Astrocyte of the spinal cord (primary cell): ENCODE data around the gene IQGAP2.

ENCODE experiments used
- DNase-seq: peaks from one replicate; pipeline ENCODE4 v3.0.0; 2011; ENCODE audit warnings: low read depth, low spot score
- H3K4me3 ChIP-seq: 2 replicates; pipeline ENCODE4 v1.5.1; 2011; ENCODE audit warnings: low read depth, mild to moderate bottlenecking, low read length, moderate library complexity
- in situ Hi-C: cut with HindIII; loops from 2 replicates; pipeline ENCODE4 v1.10.0; 2017; ENCODE audit warnings: low sequenced_read_pairs
- TF ChIP-seq, protein P1 (sequence below): IDR thresholded peaks from 2 replicates; pipeline ENCODE4 v1.5.1; 2012; ENCODE audit warnings: low read depth, mild to moderate bottlenecking, low read length, inconsistent platforms

Gene IQGAP2

DNA sequence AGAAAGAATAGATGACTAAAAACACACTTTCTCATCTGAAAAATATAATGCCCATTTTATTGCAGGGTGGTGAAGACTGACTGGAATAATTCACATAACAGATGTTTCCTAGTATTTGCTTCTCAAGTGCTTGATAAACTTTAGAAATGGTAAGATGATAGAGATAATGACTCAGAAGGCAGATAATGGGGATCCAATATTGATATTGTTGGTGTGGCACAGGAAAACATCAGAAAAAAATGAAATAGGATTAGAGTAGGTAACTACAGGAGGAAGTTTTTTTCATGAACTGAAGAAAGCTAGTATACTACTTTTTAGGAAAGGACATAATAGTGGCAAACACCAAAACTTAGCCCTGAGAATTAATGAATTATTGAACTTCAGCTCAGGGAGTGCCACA, 240.3 kb downstream of the IQGAP2 start:
- in situ Hi-C loops: no loop called here
- TF ChIP-seq, protein P1, sequence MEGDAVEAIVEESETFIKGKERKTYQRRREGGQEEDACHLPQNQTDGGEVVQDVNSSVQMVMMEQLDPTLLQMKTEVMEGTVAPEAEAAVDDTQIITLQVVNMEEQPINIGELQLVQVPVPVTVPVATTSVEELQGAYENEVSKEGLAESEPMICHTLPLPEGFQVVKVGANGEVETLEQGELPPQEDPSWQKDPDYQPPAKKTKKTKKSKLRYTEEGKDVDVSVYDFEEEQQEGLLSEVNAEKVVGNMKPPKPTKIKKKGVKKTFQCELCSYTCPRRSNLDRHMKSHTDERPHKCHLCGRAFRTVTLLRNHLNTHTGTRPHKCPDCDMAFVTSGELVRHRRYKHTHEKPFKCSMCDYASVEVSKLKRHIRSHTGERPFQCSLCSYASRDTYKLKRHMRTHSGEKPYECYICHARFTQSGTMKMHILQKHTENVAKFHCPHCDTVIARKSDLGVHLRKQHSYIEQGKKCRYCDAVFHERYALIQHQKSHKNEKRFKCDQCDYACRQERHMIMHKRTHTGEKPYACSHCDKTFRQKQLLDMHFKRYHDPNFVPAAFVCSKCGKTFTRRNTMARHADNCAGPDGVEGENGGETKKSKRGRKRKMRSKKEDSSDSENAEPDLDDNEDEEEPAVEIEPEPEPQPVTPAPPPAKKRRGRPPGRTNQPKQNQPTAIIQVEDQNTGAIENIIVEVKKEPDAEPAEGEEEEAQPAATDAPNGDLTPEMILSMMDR: no peak
- no peak overlapping the region for H3K4me3 ChIP-seq
- no peak for DNase-seq

GRCh38 chr5:76649140-76649539, 246.1 kb downstream of the IQGAP2 start:
- in situ Hi-C loops: no loop called here
- no peak overlapping the region for H3K4me3 ChIP-seq
- no peak for DNase-seq
- TF ChIP-seq, protein P1: no peak

GRCh38 chr5:76652809-76653414, 249.8 kb downstream of the IQGAP2 start:
- no peak overlapping the region for H3K4me3 ChIP-seq
- DNase-seq: no peak
- in situ Hi-C loops: no loop called here
- TF ChIP-seq, protein P1: no peak

- no peak overlapping the region for H3K4me3 ChIP-seq
- in situ Hi-C loops: no loop called here
- DNase-seq: no peak
- TF ChIP-seq, protein P1: no peak
Measured at GRCh38 chr5:76657091-76657490, 254.0 kb downstream of the IQGAP2 start.

- TF ChIP-seq, protein P1: no peak
- no peak for DNase-seq
- no peak overlapping the region for H3K4me3 ChIP-seq
- in situ Hi-C loops: no loop called here
Measured at GRCh38 chr5:76657683-76658311, 254.7 kb downstream of the IQGAP2 start.

- TF ChIP-seq, protein P1: no peak
- H3K4me3 ChIP-seq: no peak overlapping the region
- in situ Hi-C loops: no loop called here
- DNase-seq: no peak
Measured at GRCh38 chr5:76660360-76660759, 257.3 kb downstream of the IQGAP2 start.
